Uterus (tissue), 2 donors: ENCODE results near the gene FARS2.

Experiments
- CTCF ChIP-seq, 4 experiments: fragments of 200-600 bp in 2 of 4; fragments of 450-650 bp in 2 of 4; sonication (generic) in 2 of 4; IDR thresholded peaks; one replicate each; pipeline ENCODE4 v1.5.1; 2016 to 2019; ENCODE audit warnings: antibody characterized with exemption in 4 of 4, mild to moderate bottlenecking in 2 of 4, moderate library complexity in 1 of 4
- POLR2A ChIP-seq, 2 donors: fragments of 450-650 bp; IDR thresholded peaks; one replicate each; pipeline ENCODE4 v1.6.1; 2016; ENCODE audit warnings: antibody characterized with exemption in 2 of 2, mild to moderate bottlenecking in 1 of 2, moderate library complexity in 1 of 2

DNA sequence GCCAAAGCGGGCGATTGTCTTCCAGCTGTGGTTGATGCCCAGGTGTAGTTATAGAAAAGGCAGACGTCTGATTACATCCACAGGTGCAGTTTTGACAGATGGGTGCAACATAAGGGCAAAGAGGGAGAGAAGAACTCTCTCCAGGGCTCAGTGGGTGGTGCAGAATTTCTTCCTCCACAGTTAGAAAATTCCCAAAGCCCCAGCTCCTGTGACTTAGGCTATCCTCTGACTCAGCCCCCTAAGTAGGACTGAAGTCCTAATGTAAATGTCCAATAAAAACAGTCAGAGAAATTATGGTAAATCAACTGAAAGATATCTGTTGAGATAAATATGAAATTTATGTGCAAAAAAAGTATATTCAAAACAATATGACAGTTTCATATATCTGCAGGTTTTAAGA lies 32.0 kb upstream of the FARS2 start:
- TF ChIP-seq CTCF (IDR thresholded peaks at IDR 0.05) (no peak), POLR2A (IDR thresholded peaks at IDR 0.05) (no peak)
